ENCODE data around the gene SENP2. TPM values are rescaled to one million over a fixed set of nuclear protein-coding genes. Genes with fewer than 3 reads are reported as not detected.

Gene SENP2
- total RNA-seq, 4 donors from 2014 or later = 27.5 to 84.9 (median 28.9) TPM

DNA sequence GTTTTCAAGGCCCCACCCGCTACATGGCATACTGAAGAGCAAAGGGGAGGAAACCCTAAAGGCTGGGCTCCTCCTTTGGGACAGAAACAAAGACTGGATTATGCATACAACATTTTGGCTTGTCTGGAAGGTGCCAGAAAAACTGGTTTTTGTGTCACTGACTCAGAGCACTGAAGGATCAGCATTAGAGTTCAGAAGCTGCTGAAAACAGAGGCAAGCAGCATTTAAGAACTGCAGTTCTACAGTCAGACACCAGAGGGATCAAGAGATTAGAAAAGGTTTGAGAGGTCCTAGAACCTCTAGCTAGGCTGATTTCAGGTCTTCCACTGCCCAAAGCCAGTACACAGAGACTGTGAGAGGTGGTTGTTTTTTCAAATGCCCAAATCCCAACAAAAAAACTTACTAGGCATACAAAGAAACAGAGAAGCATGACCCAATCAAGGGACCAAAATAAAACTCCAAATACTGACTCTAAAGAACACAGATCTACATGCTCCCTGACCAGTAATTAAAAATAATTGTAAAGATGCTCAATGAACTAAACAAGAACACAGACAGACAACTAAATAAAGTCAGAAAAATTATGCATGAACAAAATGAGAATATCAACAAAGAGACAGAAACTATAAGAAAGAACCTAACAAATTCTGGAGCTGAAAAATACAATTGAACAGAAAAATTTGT lies 91.2 kb downstream of the SENP2 start:
- WGBS, 2 donors = 86 to 88% methylated on average over 1 of the region's 1 CpG
- Histone ChIP-seq H3K4me3 (no peak overlapping the region), H3K36me3 (peaks cover 0 to 44% (median 0%) of the 10 kb centered on the region in 3 donors), H3K27ac (peak overlapping the region in 2 of 4 donors; percentile 0 to 64), H3K9me3 (peaks cover 0 to 10% (median 0%) of the 10 kb centered on the region in 4 donors), H3K4me1 (peaks cover 0 to 4% (median 0%) of the 10 kb centered on the region in 4 donors), H3K27me3 (no peaks in the 10 kb centered on the region)
- no peak for DNase-seq (ENCODE audit: low spot score in 2 of 2)
- TF ChIP-seq EP300 (IDR thresholded peaks at IDR 0.05) (no peak), POLR2A (IDR thresholded peaks at IDR 0.05) (no peak)
- TF ChIP-seq, protein P1, sequence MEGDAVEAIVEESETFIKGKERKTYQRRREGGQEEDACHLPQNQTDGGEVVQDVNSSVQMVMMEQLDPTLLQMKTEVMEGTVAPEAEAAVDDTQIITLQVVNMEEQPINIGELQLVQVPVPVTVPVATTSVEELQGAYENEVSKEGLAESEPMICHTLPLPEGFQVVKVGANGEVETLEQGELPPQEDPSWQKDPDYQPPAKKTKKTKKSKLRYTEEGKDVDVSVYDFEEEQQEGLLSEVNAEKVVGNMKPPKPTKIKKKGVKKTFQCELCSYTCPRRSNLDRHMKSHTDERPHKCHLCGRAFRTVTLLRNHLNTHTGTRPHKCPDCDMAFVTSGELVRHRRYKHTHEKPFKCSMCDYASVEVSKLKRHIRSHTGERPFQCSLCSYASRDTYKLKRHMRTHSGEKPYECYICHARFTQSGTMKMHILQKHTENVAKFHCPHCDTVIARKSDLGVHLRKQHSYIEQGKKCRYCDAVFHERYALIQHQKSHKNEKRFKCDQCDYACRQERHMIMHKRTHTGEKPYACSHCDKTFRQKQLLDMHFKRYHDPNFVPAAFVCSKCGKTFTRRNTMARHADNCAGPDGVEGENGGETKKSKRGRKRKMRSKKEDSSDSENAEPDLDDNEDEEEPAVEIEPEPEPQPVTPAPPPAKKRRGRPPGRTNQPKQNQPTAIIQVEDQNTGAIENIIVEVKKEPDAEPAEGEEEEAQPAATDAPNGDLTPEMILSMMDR (IDR thresholded peaks at IDR 0.05) = peak; percentile 51 to 69 (median 67)

DNA sequence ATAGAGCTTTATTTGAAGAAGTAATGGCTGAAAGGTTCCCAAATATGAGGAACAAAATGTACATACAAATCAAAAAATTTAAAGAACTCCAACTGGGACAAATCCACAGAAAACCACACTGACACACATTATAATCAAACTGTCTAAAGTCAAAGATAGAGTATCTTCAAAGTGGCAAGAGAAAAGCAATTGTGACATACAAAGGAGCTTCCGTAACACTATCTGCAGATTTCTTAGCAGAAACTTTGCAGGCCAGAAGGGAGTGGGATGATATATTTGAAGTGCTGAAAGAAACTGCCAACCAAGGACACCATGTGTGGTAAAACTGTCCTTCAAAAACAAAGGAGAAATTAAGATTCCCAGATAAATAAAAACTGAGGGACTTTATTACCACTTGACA lies 91.9 kb downstream of the SENP2 start:
- TF ChIP-seq, protein P1 (IDR thresholded peaks at IDR 0.05) = no peak
- no peak for TF ChIP-seq POLR2A (IDR thresholded peaks at IDR 0.05)
- TF ChIP-seq EP300 (IDR thresholded peaks at IDR 0.05) = no peak
- Histone ChIP-seq H3K36me3 (peaks cover 0 to 43% (median 0%) of the 10 kb centered on the region in 3 donors), H3K4me3 (no peak overlapping the region), H3K4me1 (peaks cover 0 to 4% (median 0%) of the 10 kb centered on the region in 4 donors), H3K27ac (peak overlapping the region in 1 of 4 donors; percentile 64), H3K9me3 (peaks cover 0 to 10% (median 0%) of the 10 kb centered on the region in 4 donors), H3K27me3 (no peaks in the 10 kb centered on the region)
- WGBS, 2 donors = 45 to 92% methylated on average over 1 of the region's 1 CpG
- DNase-seq (ENCODE audit: low spot score in 2 of 2) = no peak

DNA sequence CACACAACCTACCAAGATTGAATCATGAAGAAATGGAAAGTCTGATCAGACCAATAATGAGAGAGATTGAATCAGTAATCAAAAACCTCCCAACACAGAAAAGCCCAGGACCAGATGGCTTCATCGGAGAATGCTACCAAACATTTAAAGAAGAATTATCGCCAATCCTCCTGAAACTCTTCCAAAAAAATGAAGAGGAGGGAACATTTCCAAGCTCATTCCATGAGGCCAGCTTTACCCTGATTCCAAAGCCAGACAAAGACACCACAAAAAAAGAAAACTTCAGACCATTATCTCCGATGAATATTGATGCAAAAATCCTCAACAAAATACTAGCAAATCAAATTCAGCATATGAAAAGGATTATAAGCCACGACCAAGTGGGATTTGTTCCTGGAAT lies 94.1 kb downstream of the SENP2 start:
- WGBS, 2 donors = 53 to 64% methylated on average over 4 of the region's 4 CpGs

More for the DNA sequence above, 94.1 kb downstream of the SENP2 start:
- no peak for DNase-seq (ENCODE audit: low spot score in 2 of 2)
- no peak for TF ChIP-seq EP300 (IDR thresholded peaks at IDR 0.05)
- TF ChIP-seq, protein P1 (IDR thresholded peaks at IDR 0.05) = no peak
- no peak for TF ChIP-seq POLR2A (IDR thresholded peaks at IDR 0.05)
- H3K4me1 ChIP-seq = peaks cover 0 to 4% (median 0%) of the 10 kb centered on the region in 4 donors
- no peak overlapping the region for H3K27ac ChIP-seq
- no peaks in the 10 kb centered on the region for H3K27me3 ChIP-seq
- H3K4me3 ChIP-seq = no peak overlapping the region
- H3K9me3 ChIP-seq = peaks cover 0 to 10% (median 0%) of the 10 kb centered on the region in 4 donors
- H3K36me3 ChIP-seq = peaks cover 0 to 39% (median 0%) of the 10 kb centered on the region in 3 donors

Small RNA genes lying within 50 kb of the gene (small RNA-seq; reads per million reads assigned to genes)
- gene AC133473.1 = not detected

Other genes starting within 250 kb of the SENP2 start
- 10 to 100 TPM in 3 of 4 donors, 1 to 10 TPM in 1; 8.4 to 18.0 (median 13.6) TPM for gene MAP3K13, start 223.2 kb upstream of the SENP2 start, total RNA-seq
- 10 to 100 TPM; 11.4 to 19.8 (median 14.9) TPM for gene TMEM41A, start 87.3 kb upstream of the SENP2 start, total RNA-seq
- gene LIPH, start 33.7 kb upstream of the SENP2 start, total RNA-seq = under 1 TPM in 3 of 4 donors, not detected in 1; 0.20 to 0.30 (median 0.21) TPM
- gene IGF2BP2, start 238.7 kb downstream of the SENP2 start, total RNA-seq = 10 to 100 TPM; 29.3 to 49.8 (median 41.8) TPM

Data from tibial nerve (tissue), 4 donors.